HCT116 (cell line): Measurements from ENCODE around the gene FAM81A. TPM values are rescaled to one million over a fixed set of nuclear protein-coding genes. Genes with fewer than 3 reads are reported as not detected.

Experiments
- ATAC-seq: fragments of 200-7000 bp; cut with Tn5 transposase; 2 replicates; pipeline ENCODE4 v1.9.1; 2020; ENCODE audit warnings: mild to moderate bottlenecking, moderate library complexity
- BruUV-seq: library from RNA; stranded (reverse); fragments of 400-500 nt; replicated peaks from 2 replicates; lab custom pipeline; 2021; lab: Mats Ljungman, UMichigan
- CTCF ChIA-PET: fragments of 300-600 bp; sonication (Branson Sonifier 250); formaldehyde crosslinking; loops from one replicate; lab custom pipeline; 2021; ENCODE audit warnings: antibody characterized with exemption; lab: Charles Lee
- POLR2A ChIA-PET: fragments of 300-600, 350-600 bp; sonication (Branson Sonifier 250); formaldehyde crosslinking; loops from one replicate; lab custom pipeline; 2021; ENCODE audit warnings: antibody characterized with exemption; lab: Charles Lee
- RAD21 ChIA-PET, 2 experiments: fragments of 300-600 bp; sonication (Branson Sonifier 250); formaldehyde crosslinking; loops; one replicate each; lab custom pipeline; 2023; ENCODE audit warnings: low total read pairs in 2 of 2; ENCODE audit not compliant: uncharacterized antibody in 2 of 2, unreplicated experiment in 2 of 2, low non-redundant PET in 1 of 2; lab: Charles Lee
- DNase-seq: peaks from one replicate; pipeline ENCODE4 v3.0.0-alpha.2; 2010; ENCODE audit warnings: low read depth, low spot score
- H2AFZ ChIP-seq: fragments of 200-600 bp; shearing (Covaris generic), sonication (generic); 2 replicates; pipeline ENCODE4 v1.6.1; 2017; ENCODE audit warnings: low read depth, mixed run types, mixed read lengths, antibody characterized with exemption, low read length; ENCODE audit not compliant: poor library complexity, severe bottlenecking
- H3K27ac ChIP-seq: 2 replicates; pipeline ENCODE4 v1.5.1; 2012; ENCODE audit warnings: low read depth, low read length
- H3K27me3 ChIP-seq: fragments of 200-600 bp; sonication (generic); 2 replicates; pipeline ENCODE4 v1.6.1; 2016; ENCODE audit warnings: mixed run types, low read length, mixed read lengths; ENCODE audit not compliant: insufficient read depth
- H3K36me3 ChIP-seq, 2 experiments: fragments of 200-500 bp in 1 of 2; fragments of 200-600 bp in 1 of 2; sonication (Bioruptor generic) in 1 of 2; sonication (generic) in 1 of 2; 2 replicates each; pipeline versions ENCODE4 v1.5.1 to v1.6.1; 2014 to 2016; ENCODE audit warnings: low read length in 2 of 2, inconsistent platforms in 1 of 2, mixed read lengths in 1 of 2, mixed run types in 1 of 2; ENCODE audit not compliant: insufficient read depth in 2 of 2, control insufficient read depth in 1 of 2
- H3K4me1 ChIP-seq, 2 experiments: fragments of 200-600 bp in 1 of 2; sonication (generic) in 1 of 2; 2 replicates each; pipeline versions ENCODE4 v1.5.1 to v1.6.1; 2012 to 2017; ENCODE audit warnings: low read length in 2 of 2, inconsistent platforms in 1 of 2, mild to moderate bottlenecking in 1 of 2, mixed read lengths in 1 of 2, mixed run types in 1 of 2, moderate library complexity in 1 of 2; ENCODE audit not compliant: insufficient read depth in 2 of 2, control insufficient read depth in 1 of 2
- H3K4me2 ChIP-seq: fragments of 200-600 bp; sonication (generic); 2 replicates; pipeline ENCODE4 v1.6.1; 2017; ENCODE audit warnings: mixed run types, low read length, mixed read lengths
- H3K4me3 ChIP-seq, 2 experiments: fragments of 200-600 bp in 1 of 2; sonication (generic) in 1 of 2; replicated peaks in 1 of 2; 2 replicates each; pipeline ENCODE4 v1.5.1; 2011 to 2016; ENCODE audit warnings: low read length in 2 of 2, control low read depth in 1 of 2, low read depth in 1 of 2, mild to moderate bottlenecking in 1 of 2, mixed read lengths in 1 of 2, mixed run types in 1 of 2
- H3K79me2 ChIP-seq: fragments of 200-600 bp; sonication (generic); 2 replicates; pipeline ENCODE4 v1.6.1; 2017; ENCODE audit warnings: mild to moderate bottlenecking, mixed run types, low read length, moderate library complexity, mixed read lengths; ENCODE audit not compliant: insufficient read depth
- H3K9ac ChIP-seq: fragments of 200-600 bp; sonication (generic); 2 replicates; pipeline ENCODE4 v1.6.1; 2016; ENCODE audit warnings: low read length, mixed read lengths
- H3K9me2 ChIP-seq: fragments of 200-600 bp; sonication (generic), shearing (Covaris generic); 2 replicates; pipeline ENCODE4 v1.6.1; 2017; ENCODE audit warnings: mixed run types, mild to moderate bottlenecking, moderate library complexity; ENCODE audit not compliant: insufficient read depth
- H3K9me3 ChIP-seq, 2 experiments: fragments of 200-500 bp in 1 of 2; fragments of 200-600 bp in 1 of 2; sonication (Bioruptor generic) in 1 of 2; sonication (generic) in 1 of 2; 2 replicates each; pipeline ENCODE4 v1.6.1; 2014 to 2017; ENCODE audit warnings: low read length in 2 of 2, mixed read lengths in 2 of 2, inconsistent platforms in 1 of 2, low read depth in 1 of 2, mild to moderate bottlenecking in 1 of 2, mixed run types in 1 of 2, moderate library complexity in 1 of 2; ENCODE audit not compliant: control insufficient read depth in 1 of 2, insufficient read depth in 1 of 2
- H4K20me1 ChIP-seq: fragments of 200-600 bp; sonication (generic), shearing (Covaris generic); 2 replicates; pipeline ENCODE4 v1.6.1; 2017; ENCODE audit warnings: mixed run types, mild to moderate bottlenecking, moderate library complexity; ENCODE audit not compliant: insufficient read depth
- POLR2A ChIP-seq: IDR thresholded peaks from 2 replicates; pipeline ENCODE4 v1.7.0; 2011; ENCODE audit warnings: borderline replicate concordance; ENCODE audit not compliant: insufficient read depth, insufficient read length; ENCODE audit errors: extremely low read depth
- RAD21 ChIP-seq: IDR thresholded peaks from 2 replicates; pipeline ENCODE4 v1.6.1; 2012; ENCODE audit warnings: low read depth, mild to moderate bottlenecking
- SP1 ChIP-seq: IDR thresholded peaks from 2 replicates; pipeline ENCODE4 v1.6.1; 2012; ENCODE audit warnings: low read depth
- YY1 ChIP-seq: IDR thresholded peaks from 2 replicates; pipeline ENCODE4 v1.6.1; 2011; ENCODE audit warnings: low read length, low read depth, moderate library complexity, mild to moderate bottlenecking; ENCODE audit not compliant: insufficient replicate concordance; ENCODE audit errors: extremely low read depth
- intact Hi-C: fragments of 100-400 bp; cut with micrococcal nuclease; formaldehyde crosslinking; loops from 2 replicates; pipeline ENCODE4 v1.10.0; 2022
- total RNA-seq: library from RNA; stranded (reverse); gene quantifications from one replicate; pipeline ENCODE4 v1.2.1, GENCODE V29; 2021; ENCODE audit not compliant: unreplicated experiment
- TF ChIP-seq, protein P1 (sequence below), 3 experiments: fragments of 200-600 bp in 1 of 3; sonication (generic) in 1 of 3; IDR thresholded peaks in 2 of 3; conservative IDR thresholded peaks in 1 of 3; 2 replicates each; pipeline ENCODE4 v1.5.1; 2012 to 2017; ENCODE audit warnings: low read depth in 2 of 3, low read length in 2 of 3, antibody characterized with exemption in 1 of 3, borderline replicate concordance in 1 of 3, control low read depth in 1 of 3, mild to moderate bottlenecking in 1 of 3, mixed read lengths in 1 of 3, mixed run types in 1 of 3, moderate library complexity in 1 of 3; ENCODE audit not compliant: insufficient read depth in 1 of 3
- TF ChIP-seq, protein P2 (sequence below): IDR thresholded peaks from 2 replicates; pipeline ENCODE4 v1.6.1; 2012

The FAM81A gene
- total RNA-seq, 1 experiment from 2014 or later: 6.6 TPM

DNA sequence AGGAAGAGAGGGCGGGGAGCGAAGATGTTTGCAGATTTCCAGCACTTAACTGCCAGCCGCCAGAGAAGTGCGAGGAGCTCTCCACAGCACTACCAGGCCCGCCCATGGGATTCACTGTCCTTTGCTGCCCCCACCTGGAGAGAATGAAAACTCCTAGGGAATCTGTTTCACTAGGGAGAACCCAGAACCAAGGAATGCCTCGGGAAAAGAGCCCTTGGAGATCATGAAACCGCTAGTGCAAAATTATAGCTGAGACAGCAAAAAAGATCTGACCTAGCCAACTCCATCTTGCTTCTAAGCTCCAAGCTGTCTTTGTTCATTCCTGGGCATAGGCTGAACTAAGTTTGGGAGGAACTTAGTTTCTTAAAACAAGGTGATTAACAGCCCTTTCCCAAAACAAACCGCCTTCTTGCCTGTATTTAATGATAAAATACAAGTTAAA, 91.0 kb downstream of the FAM81A start:
- Histone ChIP-seq H4K20me1 (no peaks in the 10 kb centered on the region), H3K27me3 (no peaks in the 10 kb centered on the region), H3K9me2 (no peaks in the 10 kb centered on the region), H3K4me2 (peak overlapping the region; percentile 19; the same call in 1 of the 2 replicates), H3K36me3 (no peaks in the 10 kb centered on the region), H2AFZ (peak overlapping the region; percentile 87), H3K9me3 (no peaks in the 10 kb centered on the region), H3K4me1 (peaks cover 8 to 9% of the 10 kb centered on the region in 2 experiments; a peak in 2 of 4 replicates), H3K27ac (no peak overlapping the region), H3K79me2 (no peaks in the 10 kb centered on the region), H3K9ac (no peak overlapping the region), H3K4me3 (no peak overlapping the region)
- RAD21 ChIA-PET: interaction anchor here (0.6 to 1.3 kb wide), 9 partner anchors 27 to 1301 kb away, joined by 3 to 7 read pairs (median 3); no protein-coding TSS in a partner anchor
- DNase-seq (peak; percentile 92), ATAC-seq (peak; percentile 98)
- TF ChIP-seq RAD21 (peak; percentile 97), YY1 (peak; percentile 56), POLR2A (no peak), SP1 (no peak)
- TF ChIP-seq, protein P1, sequence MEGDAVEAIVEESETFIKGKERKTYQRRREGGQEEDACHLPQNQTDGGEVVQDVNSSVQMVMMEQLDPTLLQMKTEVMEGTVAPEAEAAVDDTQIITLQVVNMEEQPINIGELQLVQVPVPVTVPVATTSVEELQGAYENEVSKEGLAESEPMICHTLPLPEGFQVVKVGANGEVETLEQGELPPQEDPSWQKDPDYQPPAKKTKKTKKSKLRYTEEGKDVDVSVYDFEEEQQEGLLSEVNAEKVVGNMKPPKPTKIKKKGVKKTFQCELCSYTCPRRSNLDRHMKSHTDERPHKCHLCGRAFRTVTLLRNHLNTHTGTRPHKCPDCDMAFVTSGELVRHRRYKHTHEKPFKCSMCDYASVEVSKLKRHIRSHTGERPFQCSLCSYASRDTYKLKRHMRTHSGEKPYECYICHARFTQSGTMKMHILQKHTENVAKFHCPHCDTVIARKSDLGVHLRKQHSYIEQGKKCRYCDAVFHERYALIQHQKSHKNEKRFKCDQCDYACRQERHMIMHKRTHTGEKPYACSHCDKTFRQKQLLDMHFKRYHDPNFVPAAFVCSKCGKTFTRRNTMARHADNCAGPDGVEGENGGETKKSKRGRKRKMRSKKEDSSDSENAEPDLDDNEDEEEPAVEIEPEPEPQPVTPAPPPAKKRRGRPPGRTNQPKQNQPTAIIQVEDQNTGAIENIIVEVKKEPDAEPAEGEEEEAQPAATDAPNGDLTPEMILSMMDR (IDR thresholded peaks at IDR 0.05 in 2 of 3, conservative IDR thresholded peaks at IDR 0.05 in 1 of 3; ENCODE audit: borderline replicate concordance in 1 of 3, insufficient read depth in 1 of 3, low read depth in 2 of 3, low read length in 2 of 3): peak; percentile 77 to 90 (median 84)
- TF ChIP-seq, protein P2, sequence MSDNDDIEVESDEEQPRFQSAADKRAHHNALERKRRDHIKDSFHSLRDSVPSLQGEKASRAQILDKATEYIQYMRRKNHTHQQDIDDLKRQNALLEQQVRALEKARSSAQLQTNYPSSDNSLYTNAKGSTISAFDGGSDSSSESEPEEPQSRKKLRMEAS: peak; percentile 79
- POLR2A ChIA-PET: interaction anchor here (1.2 to 1.5 kb wide), 2 partner anchors 23 to 156 kb away, joined by 3 read pairs; partner anchors contain the start of gene MYO1E
- CTCF ChIA-PET: interaction anchor here (0.6 to 2.4 kb wide), 46 partner anchors 9 to 1458 kb away, joined by 3 to 33 read pairs (median 4); partner anchors contain the start of genes GCNT3 and GTF2A2
- intact Hi-C loops: loop anchor here (1.0 kb wide), 1 partner anchor 1302 kb away; no protein-coding TSS in a partner anchor
- no TSS peak for BruUV-seq
